LNCaP clone FGC (cell line): ENCODE measurements around the gene CCM2.

Source experiments
- DNase-seq: peaks from one replicate; pipeline ENCODE4 v3.0.0-alpha.2; 2011; ENCODE audit warnings: low read depth
- H3K4me3 ChIP-seq: 2 replicates; pipeline ENCODE4 v1.5.1; 2011; ENCODE audit warnings: mild to moderate bottlenecking, low read depth, low read length, control low read depth
- CTCF ChIP-seq: IDR thresholded peaks from 2 replicates; pipeline ENCODE4 v1.5.1; 2012; ENCODE audit warnings: mild to moderate bottlenecking; ENCODE audit not compliant: control insufficient read depth, insufficient read depth; ENCODE audit errors: extremely low read depth

CCM2 gene

GRCh38 chr7:45082831-45083331, 82.9 kb downstream of the CCM2 start:
- H3K4me3 ChIP-seq, result no peak overlapping the region
- DNase-seq, result no peak
- TF ChIP-seq CTCF, result no peak

GRCh38 chr7:45084336-45084735, 84.3 kb downstream of the CCM2 start:
- DNase-seq, result no peak
- no peak for TF ChIP-seq CTCF
- no peak overlapping the region for H3K4me3 ChIP-seq

- H3K4me3 ChIP-seq, result no peak overlapping the region
- no peak for DNase-seq
- TF ChIP-seq CTCF, result no peak
Observed at GRCh38 chr7:45084901-45085618, 85.1 kb downstream of the CCM2 start.

DNA sequence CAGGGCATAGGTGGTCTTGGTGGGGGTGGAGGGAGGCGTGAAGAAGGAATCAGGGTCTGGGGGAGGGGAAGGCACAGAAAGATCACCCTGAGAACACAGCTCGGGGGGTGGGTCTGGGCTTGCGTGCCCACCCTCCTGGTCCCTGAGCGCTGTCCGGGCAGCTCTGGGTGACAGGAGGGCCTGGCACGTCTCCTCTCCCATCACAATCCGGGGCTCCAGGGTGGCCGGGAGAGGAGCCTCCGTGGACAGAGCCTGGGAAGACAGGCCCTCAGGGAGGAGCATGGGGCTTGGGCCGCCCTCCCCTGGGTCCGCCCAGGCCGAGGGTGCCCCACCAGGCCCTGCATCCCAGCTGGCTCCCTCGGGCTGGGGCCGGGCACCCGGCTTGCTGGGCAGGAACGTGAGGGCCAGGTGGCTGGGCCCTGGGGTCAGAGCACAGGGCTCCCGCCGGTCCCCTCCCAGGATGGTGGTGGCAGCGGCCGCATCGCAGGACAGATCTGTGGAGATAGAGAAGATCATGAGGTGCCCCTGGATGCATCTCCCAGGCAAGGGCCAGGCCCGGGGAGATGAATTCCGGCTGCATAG, 85.7 kb downstream of the CCM2 start:
- no peak for TF ChIP-seq CTCF
- H3K4me3 ChIP-seq, result no peak overlapping the region
- no peak for DNase-seq

GRCh38 chr7:45086331-45087065, 86.5 kb downstream of the CCM2 start:
- no peak for DNase-seq
- no peak for TF ChIP-seq CTCF
- H3K4me3 ChIP-seq, result no peak overlapping the region

DNA sequence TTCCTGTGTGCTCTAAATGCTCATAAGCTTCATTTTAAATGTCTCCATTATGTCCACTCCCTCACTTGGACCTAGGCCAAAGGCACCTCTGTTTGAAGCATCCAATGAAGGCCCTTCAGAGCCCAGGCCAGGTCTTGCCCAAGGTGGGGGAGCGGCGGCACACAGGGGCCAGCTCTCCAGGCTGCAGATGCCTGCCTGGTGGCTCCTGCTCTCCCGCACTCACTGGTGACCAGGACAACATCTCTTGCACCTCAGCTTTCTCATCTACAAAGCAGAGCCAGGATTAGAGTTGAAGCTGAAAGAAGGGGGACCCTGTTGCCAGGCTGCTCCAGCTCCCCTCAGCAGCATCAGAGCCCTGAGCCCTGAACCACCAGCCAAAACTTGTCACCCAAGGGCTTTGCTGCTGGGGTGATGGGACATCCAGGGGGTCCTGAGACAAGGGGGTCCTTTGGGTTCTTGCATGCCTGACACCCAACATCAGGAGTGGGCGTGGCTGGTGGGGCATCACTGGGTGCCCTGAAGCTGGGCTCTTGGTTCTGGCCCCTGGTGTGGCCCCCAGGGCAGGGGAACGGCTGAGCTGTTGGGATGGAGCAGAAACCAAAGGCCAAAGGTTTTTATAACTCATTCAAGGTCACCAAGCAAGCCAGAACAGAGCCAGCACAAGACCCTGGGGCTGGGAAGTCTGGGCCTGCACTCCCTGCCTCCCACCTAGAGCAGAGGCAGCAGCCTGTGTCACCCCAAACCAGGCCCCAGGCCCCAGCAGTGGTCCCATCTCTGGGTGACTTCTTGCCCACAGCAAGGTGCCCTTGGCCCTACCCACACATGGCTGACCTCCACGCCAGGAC, 87.5 kb downstream of the CCM2 start:
- DNase-seq, result no peak
- no peak for TF ChIP-seq CTCF
- no peak overlapping the region for H3K4me3 ChIP-seq
